HG03108 (cell line): ENCODE results near the gene GP1BB.

Experiments used
- ATAC-seq: cut with Tn5 transposase; IDR thresholded peaks from one replicate; pipeline ENCODE4 v1.9.1; 2021; ENCODE audit warnings: moderate library complexity; ENCODE audit not compliant: unreplicated experiment

Gene GP1BB

DNA sequence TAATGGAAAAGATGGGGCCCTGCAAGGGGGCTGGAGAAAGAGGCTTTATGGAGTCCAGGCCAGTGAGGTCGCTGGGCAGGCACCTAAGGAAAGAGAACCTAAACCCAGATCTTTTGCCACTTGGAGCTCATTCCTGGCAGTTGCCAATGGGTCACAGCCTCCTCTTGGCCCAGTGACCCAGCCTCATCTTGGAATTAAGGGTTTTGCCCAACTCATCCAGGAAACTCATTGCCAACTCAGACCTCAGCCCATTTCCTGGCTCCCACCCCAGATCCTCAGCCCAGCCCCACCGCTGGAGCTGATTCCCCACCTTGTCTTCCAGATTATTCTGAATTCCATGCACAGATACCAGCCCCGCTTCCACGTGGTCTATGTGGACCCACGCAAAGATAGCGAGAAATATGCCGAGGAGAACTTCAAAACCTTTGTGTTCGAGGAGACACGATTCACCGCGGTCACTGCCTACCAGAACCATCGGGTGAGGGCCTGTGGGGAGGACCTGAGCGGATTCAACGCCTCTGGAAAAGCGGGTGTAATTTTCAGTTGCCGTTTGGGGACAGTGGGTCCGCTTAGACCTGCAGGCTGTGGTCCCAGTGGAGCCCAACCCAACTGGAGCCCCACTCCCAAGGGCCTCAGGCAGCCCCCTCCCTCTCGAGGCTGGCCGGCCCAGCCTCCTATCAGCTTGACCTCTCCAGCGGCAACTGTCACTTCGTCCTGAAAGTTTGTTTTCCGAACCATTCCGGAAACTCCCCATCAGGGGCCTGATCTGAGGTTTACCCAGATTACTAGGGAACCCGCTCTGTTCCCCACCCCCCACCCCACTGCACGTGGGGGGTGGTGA, 41.5 kb downstream of the GP1BB start:
- no peak for ATAC-seq

GRCh38 chr22:19765477-19766239, 42.3 kb downstream of the GP1BB start:
- ATAC-seq, result no peak

DNA sequence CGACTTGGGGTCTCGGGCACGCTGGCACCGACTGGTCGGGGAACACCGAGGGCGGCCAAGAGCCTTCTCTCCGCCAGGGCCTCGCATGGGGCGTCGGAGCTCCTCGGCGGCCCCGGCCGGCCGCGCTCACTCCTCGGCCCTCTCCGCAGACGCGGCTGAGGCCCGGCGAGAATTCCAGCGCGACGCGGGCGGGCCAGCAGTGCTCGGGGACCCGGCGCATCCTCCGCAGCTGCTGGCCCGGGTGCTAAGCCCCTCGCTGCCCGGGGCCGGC, 42.8 kb downstream of the GP1BB start:
- ATAC-seq, result no peak

DNA sequence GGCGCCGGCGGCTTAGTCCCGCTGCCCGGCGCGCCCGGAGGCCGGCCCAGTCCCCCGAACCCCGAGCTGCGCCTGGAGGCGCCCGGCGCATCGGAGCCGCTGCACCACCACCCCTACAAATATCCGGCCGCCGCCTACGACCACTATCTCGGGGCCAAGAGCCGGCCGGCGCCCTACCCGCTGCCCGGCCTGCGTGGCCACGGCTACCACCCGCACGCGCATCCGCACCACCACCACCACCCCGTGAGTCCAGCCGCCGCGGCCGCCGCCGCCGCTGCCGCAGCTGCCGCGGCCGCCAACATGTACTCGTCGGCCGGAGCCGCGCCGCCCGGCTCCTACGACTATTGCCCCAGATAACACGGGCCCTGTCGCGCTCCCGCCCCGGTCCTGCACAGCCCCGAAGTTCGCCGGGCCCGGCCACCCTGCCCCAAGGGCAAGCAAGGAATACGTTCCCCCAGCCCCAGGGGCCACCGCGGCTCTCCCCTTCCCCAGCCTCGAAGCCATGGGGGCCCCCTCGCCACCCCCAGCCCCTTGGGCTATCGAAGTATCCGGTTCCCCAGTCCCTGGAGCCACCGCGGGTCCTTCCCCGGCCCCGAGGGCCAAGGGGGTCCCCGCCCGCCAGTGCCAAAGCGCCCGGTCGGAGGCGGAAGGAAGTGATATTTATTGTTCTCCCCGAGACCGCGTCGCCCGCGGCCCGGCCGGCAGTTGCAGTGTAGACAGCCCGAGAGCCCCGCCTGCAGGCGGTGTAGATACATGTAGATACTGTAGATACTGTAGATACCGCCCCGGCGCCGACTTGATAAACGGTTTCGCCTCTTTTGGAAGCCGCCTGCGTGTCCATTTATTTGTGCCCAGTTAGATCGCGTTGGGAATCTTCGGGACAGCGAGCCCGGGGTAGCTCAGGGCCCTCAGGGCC, 43.4 kb downstream of the GP1BB start:
- no peak for ATAC-seq

GRCh38 chr22:19767427-19768341, 44.3 kb downstream of the GP1BB start:
- no peak for ATAC-seq

DNA sequence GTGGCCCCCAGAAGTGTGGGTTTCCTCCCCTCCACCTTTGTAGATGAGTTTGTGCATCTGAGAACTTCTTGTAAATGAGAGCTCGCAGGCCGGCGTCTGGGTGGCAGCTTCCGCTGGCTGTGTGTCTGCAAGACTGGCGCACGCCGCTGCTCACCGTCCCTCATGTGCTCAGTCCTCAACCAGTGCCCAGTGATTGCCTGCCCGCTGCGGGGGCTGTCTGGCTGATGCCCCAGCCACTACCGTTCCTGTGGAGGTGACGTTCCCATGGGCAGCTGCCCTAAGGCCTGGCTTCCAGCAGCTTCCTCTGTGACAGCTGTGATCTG, 46.0 kb downstream of the GP1BB start:
- ATAC-seq, result no peak

- ATAC-seq, result no peak
Observed at GRCh38 chr22:19770349-19771220, 47.2 kb downstream of the GP1BB start.

DNA sequence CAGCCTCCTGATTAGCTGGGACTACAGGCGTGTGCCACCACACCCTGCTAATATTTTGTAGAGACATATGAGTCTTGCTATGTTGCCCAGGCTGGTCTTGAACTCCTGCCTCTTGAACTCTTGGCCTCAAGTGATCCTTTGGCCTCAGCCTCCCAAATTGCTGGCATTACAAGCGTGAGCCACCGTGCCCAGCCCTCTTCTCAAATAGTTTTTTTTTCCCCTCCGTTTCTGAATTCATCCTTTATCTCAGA, 49.0 kb downstream of the GP1BB start:
- ATAC-seq, result no peak

DNA sequence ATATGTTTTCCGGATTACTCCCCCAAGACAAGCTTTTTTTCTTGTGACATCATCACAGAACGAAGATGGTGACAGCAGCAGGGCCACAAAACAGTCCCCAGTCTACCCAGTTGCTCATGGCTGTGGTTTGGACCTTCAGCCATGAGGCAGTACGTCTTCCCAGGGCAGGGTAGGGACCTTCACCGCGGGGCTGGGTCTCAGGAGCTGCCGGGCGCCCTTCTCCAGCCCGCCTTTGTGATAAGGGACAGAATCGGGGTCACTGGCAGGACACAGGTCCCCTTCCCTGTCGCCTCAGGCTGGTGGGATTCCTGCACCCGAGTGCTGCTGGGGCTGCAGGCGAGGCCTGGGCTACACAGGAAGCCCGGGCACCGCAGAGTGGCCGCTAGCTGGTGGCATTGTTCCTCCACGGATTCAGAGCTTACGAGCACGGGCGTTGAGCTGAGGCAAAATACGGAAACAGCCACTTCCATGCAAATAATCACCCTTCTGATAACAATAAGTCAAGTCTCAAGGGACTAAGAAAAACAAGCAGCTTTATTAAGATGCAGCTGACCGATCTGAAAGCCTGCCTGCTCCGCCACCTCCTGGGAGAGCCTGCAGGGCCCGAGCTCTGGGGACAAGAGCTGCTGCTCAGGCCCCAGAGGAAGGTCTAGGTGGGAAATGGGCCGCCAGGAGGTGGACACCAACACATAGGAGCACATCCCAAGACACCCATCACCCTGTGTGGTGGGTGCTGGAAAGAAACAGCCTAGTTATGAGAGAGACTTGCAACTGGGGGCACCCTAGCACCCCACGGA, 49.5 kb downstream of the GP1BB start:
- ATAC-seq, result peak; percentile 63

DNA sequence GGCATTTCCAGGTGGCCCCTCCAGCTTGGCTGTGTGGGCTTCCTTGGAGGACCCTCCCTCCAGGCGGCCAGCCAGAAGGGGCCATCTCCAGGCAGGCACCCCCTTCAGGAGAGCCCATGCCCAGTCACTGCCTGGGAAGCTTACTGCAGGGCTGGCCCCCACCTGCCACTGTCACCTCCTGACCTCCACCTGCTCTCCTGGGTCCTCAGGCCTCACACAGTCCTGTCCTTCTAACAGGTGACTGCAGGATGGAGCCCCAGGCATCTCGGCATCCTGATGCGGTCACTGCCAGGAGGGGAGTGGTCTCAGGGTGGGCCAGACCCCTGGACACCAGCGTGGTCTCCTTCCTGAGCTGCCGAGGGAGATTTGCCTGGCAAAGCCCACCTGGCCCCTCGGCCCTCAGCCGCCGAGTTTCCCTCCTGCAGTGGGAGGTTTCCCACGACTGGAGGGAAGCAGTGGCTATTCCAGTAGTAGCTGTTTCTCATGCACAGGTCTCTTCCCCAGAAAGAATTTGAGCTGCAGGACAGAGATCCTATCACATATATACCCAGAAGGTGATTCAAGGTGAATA, 50.2 kb downstream of the GP1BB start:
- ATAC-seq, result no peak
